Esophagus squamous epithelium (tissue), 5 donors: Measurements from ENCODE around the gene SYAP1. TPM values are rescaled to one million over a fixed set of nuclear protein-coding genes. Genes with fewer than 3 reads are reported as not detected.

Experiments used
- DNase-seq: peaks from one replicate; lab custom pipeline; 2025; lab: John Stamatoyannopoulos, UW
- H3K27ac ChIP-seq, 4 donors: fragments of 200-600 bp; sonication (generic); one replicate each; pipeline ENCODE4 v1.5.1; 2016 to 2019; ENCODE audit warnings: mild to moderate bottlenecking in 1 of 4
- H3K27me3 ChIP-seq, 4 donors: fragments of 200-600 bp; sonication (generic); 1 replicate in 3 of 4; 2 replicates in 1 of 4; pipeline versions ENCODE4 v1.5.1 to v1.6.0; 2017 to 2021; ENCODE audit warnings: antibody characterized with exemption in 1 of 4
- H3K36me3 ChIP-seq, 3 donors: fragments of 200-600 bp; sonication (generic); one replicate each; pipeline ENCODE4 v1.5.1; 2016 to 2019
- H3K4me1 ChIP-seq, 3 donors: fragments of 200-600 bp; sonication (generic); one replicate each; pipeline ENCODE4 v1.5.1; 2017 to 2019
- H3K4me3 ChIP-seq, 4 donors: fragments of 200-600 bp; sonication (generic); 1 replicate in 3 of 4; 2 replicates in 1 of 4; pipeline ENCODE4 v1.5.1; 2016 to 2019; ENCODE audit warnings: mild to moderate bottlenecking in 2 of 4, moderate library complexity in 1 of 4
- H3K9me3 ChIP-seq, 3 donors: fragments of 200-600 bp; sonication (generic); one replicate each; pipeline ENCODE4 v1.5.1; 2016 to 2019
- POLR2A ChIP-seq, 4 donors: fragments of 450-650 bp; IDR thresholded peaks; one replicate each; pipeline ENCODE4 v1.6.1; 2017; ENCODE audit warnings: antibody characterized with exemption in 4 of 4, mild to moderate bottlenecking in 4 of 4, moderate library complexity in 3 of 4
- WGBS, 2 donors: methylation state at CpG; one replicate each; pipeline ENCODE4 v1.1.5; 2018; 5-methylcytosine and 5-hydroxymethylcytosine counted together
- intact Hi-C: fragments of 100-400 bp; cut with DNase I; formaldehyde crosslinking; loops from one replicate; pipeline ENCODE4 v1.15.0; 2022
- total RNA-seq, 4 donors: library from RNA; depleted of rRNA; stranded (reverse); fragments of >200 nt; gene quantifications; one replicate each; pipeline ENCODE4 v1.1.0, GENCODE V29; 2016
- TF ChIP-seq, protein P1 (sequence below), 6 experiments: fragments of 450-650 bp in 4 of 6; fragments of 200-600 bp in 2 of 6; sonication (generic) in 2 of 6; IDR thresholded peaks; one replicate each; pipeline ENCODE4 v1.5.1; 2016 to 2019; ENCODE audit warnings: antibody characterized with exemption in 6 of 6, mild to moderate bottlenecking in 4 of 6, moderate library complexity in 4 of 6
- donor health status: DM: yes; HTN: yes; CAD: no.

The SYAP1 gene
- total RNA-seq, 4 donors from 2014 or later: 16.2 to 22.8 (median 18.2) TPM

DNA sequence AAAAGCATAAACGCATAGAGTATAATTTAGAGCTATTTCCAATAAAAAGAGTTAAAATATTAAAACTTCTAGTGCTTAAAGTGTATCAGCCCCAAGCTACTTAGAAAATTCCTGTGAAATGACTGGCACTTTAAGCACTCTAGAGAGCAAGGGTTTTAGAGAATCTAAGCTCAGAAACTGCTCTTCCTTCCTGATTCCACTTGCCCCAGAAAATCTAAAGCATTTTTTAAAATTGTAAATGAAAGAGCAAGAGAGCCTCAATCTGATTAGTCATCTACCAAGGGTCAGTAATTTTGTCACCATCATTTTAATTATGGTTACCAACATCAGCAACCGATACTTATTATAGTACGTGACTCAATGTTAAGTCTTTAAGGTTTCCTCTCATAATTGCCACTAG is 31.9 kb upstream of the SYAP1 start:
- H3K9me3 ChIP-seq: no peaks in the 10 kb centered on the region
- TF ChIP-seq, protein P1, sequence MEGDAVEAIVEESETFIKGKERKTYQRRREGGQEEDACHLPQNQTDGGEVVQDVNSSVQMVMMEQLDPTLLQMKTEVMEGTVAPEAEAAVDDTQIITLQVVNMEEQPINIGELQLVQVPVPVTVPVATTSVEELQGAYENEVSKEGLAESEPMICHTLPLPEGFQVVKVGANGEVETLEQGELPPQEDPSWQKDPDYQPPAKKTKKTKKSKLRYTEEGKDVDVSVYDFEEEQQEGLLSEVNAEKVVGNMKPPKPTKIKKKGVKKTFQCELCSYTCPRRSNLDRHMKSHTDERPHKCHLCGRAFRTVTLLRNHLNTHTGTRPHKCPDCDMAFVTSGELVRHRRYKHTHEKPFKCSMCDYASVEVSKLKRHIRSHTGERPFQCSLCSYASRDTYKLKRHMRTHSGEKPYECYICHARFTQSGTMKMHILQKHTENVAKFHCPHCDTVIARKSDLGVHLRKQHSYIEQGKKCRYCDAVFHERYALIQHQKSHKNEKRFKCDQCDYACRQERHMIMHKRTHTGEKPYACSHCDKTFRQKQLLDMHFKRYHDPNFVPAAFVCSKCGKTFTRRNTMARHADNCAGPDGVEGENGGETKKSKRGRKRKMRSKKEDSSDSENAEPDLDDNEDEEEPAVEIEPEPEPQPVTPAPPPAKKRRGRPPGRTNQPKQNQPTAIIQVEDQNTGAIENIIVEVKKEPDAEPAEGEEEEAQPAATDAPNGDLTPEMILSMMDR (IDR thresholded peaks at IDR 0.05): no peak
- TF ChIP-seq POLR2A (IDR thresholded peaks at IDR 0.05): no peak
- DNase-seq: no peak
- no peaks in the 10 kb centered on the region for H3K27me3 ChIP-seq
- WGBS, 2 donors: 86 to 97% methylated on average over 3 of the region's 3 CpGs
- no peaks in the 10 kb centered on the region for H3K4me1 ChIP-seq
- no peak overlapping the region for H3K27ac ChIP-seq
- H3K36me3 ChIP-seq: peaks cover 0 to 69% (median 0%) of the 10 kb centered on the region in 3 donors
- H3K4me3 ChIP-seq: no peak overlapping the region
- intact Hi-C loops: no loop called here

DNA sequence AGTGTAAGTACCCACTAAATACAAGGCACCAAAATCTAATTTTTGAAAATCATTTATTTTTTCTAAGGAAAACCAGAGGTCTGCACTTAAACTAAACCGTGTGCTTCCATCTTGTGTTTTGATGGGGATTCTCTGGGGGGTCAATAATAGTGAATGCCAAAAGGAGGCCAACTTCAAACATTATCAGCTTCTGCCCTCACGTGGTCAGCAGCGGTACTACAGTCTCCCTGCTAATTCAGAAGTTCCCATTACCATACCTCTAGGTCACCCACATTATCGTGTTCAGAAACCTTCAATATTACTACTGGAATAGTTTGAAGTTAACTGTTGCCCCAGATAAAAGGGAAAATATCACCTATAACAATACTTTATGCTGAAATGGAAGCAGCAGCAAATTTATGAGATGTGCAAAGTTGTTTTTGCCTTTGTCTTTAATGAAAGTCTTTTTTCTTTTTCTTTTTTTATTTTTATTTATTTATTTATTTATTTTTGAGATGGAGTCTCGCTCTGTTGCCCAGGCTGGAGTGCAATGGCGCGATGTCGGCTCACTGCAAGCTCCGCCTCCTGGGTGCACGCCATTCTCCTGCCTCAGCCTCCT is 24.2 kb upstream of the SYAP1 start:
- Histone ChIP-seq H3K27ac (no peak overlapping the region), H3K9me3 (no peaks in the 10 kb centered on the region), H3K27me3 (no peaks in the 10 kb centered on the region), H3K4me1 (no peaks in the 10 kb centered on the region), H3K4me3 (no peak overlapping the region), H3K36me3 (peaks cover 0 to 48% (median 0%) of the 10 kb centered on the region in 3 donors)
- intact Hi-C loops: loop anchor here (10.0 kb wide), 1 partner anchor 260 kb away; no protein-coding TSS in a partner anchor
- WGBS, 2 donors: 45 to 69% methylated on average over 8 to 10 of the region's 10 CpGs
- no peak for DNase-seq
- TF ChIP-seq, protein P1 (IDR thresholded peaks at IDR 0.05): peak; percentile 68 to 93 (median 76)
- TF ChIP-seq POLR2A (IDR thresholded peaks at IDR 0.05): no peak

DNA sequence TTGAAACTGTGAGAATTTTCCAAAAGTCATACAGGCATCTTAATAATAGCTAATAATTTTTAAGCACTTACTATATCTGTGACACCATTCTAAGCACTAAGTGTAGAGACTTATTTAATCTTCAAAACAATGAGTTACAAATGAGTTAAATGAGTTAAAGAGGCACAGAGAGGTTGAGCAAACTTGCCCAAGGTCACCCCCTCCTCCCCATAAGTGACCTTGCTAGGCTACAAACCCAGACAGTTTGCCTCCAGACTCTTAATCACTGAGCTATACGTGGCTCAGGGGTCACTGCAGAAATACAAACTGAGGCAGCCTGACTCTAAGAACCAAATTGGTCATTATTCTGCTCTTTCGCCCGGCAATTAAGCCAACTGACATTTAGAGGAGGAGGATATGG is 22.5 kb upstream of the SYAP1 start:
- TF ChIP-seq POLR2A (IDR thresholded peaks at IDR 0.05): no peak
- TF ChIP-seq, protein P1 (IDR thresholded peaks at IDR 0.05): no peak
- no peak for DNase-seq
- no peaks in the 10 kb centered on the region for H3K4me1 ChIP-seq
- H3K36me3 ChIP-seq: peaks cover 0 to 31% (median 0%) of the 10 kb centered on the region in 3 donors
- H3K27ac ChIP-seq: no peak overlapping the region
- H3K4me3 ChIP-seq: no peak overlapping the region
- no peaks in the 10 kb centered on the region for H3K27me3 ChIP-seq
- 58 to 63% methylated on average over 3 of the region's 3 CpGs for WGBS, 2 donors
- intact Hi-C loops: loop anchor here (10.0 kb wide), 1 partner anchor 262 kb away; no protein-coding TSS in a partner anchor
- H3K9me3 ChIP-seq: no peaks in the 10 kb centered on the region

DNA sequence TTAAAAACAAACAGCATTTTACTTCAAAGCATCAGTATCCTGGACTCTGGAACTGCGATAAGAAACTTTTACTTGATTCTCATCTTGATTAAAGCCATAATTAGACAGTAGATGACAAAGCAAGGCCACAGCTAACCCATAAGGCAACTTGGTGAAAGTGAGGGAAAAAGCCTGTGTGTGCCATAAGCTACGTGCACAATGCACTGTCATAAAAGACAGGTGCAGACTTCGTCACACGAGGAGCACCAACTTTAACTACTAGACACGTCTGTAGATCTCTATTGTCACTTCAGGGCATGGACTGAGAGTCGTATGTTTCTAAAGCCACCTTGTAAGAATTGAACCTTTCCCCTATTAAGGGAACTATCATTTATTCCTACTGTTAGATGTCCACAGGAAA is 20.0 kb upstream of the SYAP1 start:
- Histone ChIP-seq H3K36me3 (peaks cover 0 to 14% (median 0%) of the 10 kb centered on the region in 3 donors), H3K4me3 (no peak overlapping the region), H3K27me3 (no peaks in the 10 kb centered on the region), H3K9me3 (no peaks in the 10 kb centered on the region), H3K27ac (no peak overlapping the region), H3K4me1 (no peaks in the 10 kb centered on the region)
- DNase-seq: no peak
- 80 to 85% methylated on average over 6 of the region's 6 CpGs for WGBS, 2 donors
- intact Hi-C loops: loop anchor here (10.0 kb wide), 1 partner anchor 265 kb away; no protein-coding TSS in a partner anchor
- TF ChIP-seq, protein P1 (IDR thresholded peaks at IDR 0.05): no peak
- TF ChIP-seq POLR2A (IDR thresholded peaks at IDR 0.05): no peak

DNA sequence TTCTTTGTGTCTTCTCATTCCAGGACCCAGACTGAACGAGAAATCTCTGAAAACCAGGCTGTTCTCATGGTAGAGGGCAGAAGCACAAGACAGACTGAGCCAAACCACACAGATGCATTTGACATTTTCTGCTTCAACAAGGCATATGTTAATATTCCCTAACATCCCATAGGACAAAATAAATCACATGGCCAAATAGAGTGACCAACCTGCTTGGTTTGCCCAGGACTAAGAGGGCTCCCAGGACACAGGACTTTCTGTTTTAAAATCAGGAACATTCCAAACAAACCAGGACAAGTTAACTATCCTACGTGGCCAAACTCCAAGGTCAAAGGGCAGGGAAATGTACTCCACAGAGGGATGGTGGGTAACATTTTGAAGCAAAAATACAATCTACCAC is 18.7 kb upstream of the SYAP1 start:
- Histone ChIP-seq H3K36me3 (peaks cover 0 to 14% (median 0%) of the 10 kb centered on the region in 3 donors), H3K9me3 (no peaks in the 10 kb centered on the region), H3K27ac (no peak overlapping the region), H3K4me1 (no peaks in the 10 kb centered on the region), H3K4me3 (no peak overlapping the region), H3K27me3 (no peaks in the 10 kb centered on the region)
- 66 to 94% methylated on average over 2 of the region's 2 CpGs for WGBS, 2 donors
- intact Hi-C loops: no loop called here
- TF ChIP-seq POLR2A (IDR thresholded peaks at IDR 0.05): no peak
- TF ChIP-seq, protein P1 (IDR thresholded peaks at IDR 0.05): no peak
- DNase-seq: no peak
